HFFc6 (cell line): ENCODE measurements around the gene S100B. TPM values are rescaled to one million over a fixed set of nuclear protein-coding genes. Genes with fewer than 3 reads are reported as not detected.

Experiments used
- DNase-seq: peaks from one replicate; pipeline ENCODE4 v3.0.0-alpha.2; 2018
- H3K27ac Mint-ChIP-seq: 2 replicates; pipeline ENCODE4 v1.8.0; 2020; ENCODE audit warnings: mild to moderate bottlenecking, mixed read lengths
- H3K27me3 Mint-ChIP-seq: 2 replicates; pipeline ENCODE4 v1.8.0; 2021; ENCODE audit warnings: mild to moderate bottlenecking, moderate library complexity, mixed read lengths; ENCODE audit not compliant: insufficient read depth
- H3K36me3 Mint-ChIP-seq: 2 replicates; pipeline ENCODE4 v1.8.0; 2021; ENCODE audit warnings: low read depth, mixed read lengths
- H3K4me1 Mint-ChIP-seq: 2 replicates; pipeline ENCODE4 v1.8.0; 2020; ENCODE audit warnings: low read depth, mixed read lengths
- H3K4me3 Mint-ChIP-seq: 2 replicates; pipeline ENCODE4 v1.8.0; 2020; ENCODE audit warnings: mild to moderate bottlenecking, moderate library complexity, mixed read lengths
- H3K9me3 Mint-ChIP-seq: 2 replicates; pipeline ENCODE4 v1.8.0; 2020; ENCODE audit warnings: mild to moderate bottlenecking, mixed read lengths
- CTCF ChIP-seq: fragments of 200-600 bp; sonication (generic); IDR thresholded peaks from 2 replicates; pipeline ENCODE4 v1.5.0; 2021; ENCODE audit warnings: antibody characterized with exemption, mild to moderate bottlenecking
- total RNA-seq, 6 experiments: library from RNA; stranded (reverse); fragmentation: NEBNext Ultra II Directional; extraction: Animal tissue kit (Norgen Biotek cat#: 25700); gene quantifications; 2 replicates in 1 of 6; 3 replicates in 5 of 6; pipeline ENCODE4 v1.2.3, GENCODE V29; 2021

Gene S100B
- total RNA-seq, 6 experiments from 2014 or later: not detected

GRCh38 chr21:46600305-46600704 lies 4.6 kb downstream of the S100B start:
- no peak overlapping the region for H3K4me3 Mint-ChIP-seq
- DNase-seq: no peak
- no peaks in the 10 kb centered on the region for H3K9me3 Mint-ChIP-seq
- TF ChIP-seq CTCF: no peak
- H3K27ac Mint-ChIP-seq: no peak overlapping the region
- H3K27me3 Mint-ChIP-seq: peaks cover 16% of the 10 kb centered on the region
- peaks cover 21% of the 10 kb centered on the region for H3K4me1 Mint-ChIP-seq
- no peaks in the 10 kb centered on the region for H3K36me3 Mint-ChIP-seq

GRCh38 chr21:46598581-46599572 lies 6.0 kb downstream of the S100B start:
- Mint-ChIP-seq H3K27ac (peak overlapping the region; percentile 66), H3K9me3 (peaks cover 6% of the 10 kb centered on the region), H3K4me1 (peaks cover 15% of the 10 kb centered on the region), H3K36me3 (no peaks in the 10 kb centered on the region), H3K27me3 (peaks cover 11% of the 10 kb centered on the region), H3K4me3 (no peak overlapping the region)
- no peak for TF ChIP-seq CTCF
- peak; percentile 89 for DNase-seq

- peaks cover 13% of the 10 kb centered on the region for H3K27me3 Mint-ChIP-seq
- peaks cover 15% of the 10 kb centered on the region for H3K9me3 Mint-ChIP-seq
- H3K36me3 Mint-ChIP-seq: 0 out of 2 replicates have a peak, but pooled peaks cover 4% of the 10 kb centered on the region
- TF ChIP-seq CTCF: no peak
- H3K4me1 Mint-ChIP-seq: peaks cover 15% of the 10 kb centered on the region
- no peak overlapping the region for H3K4me3 Mint-ChIP-seq
- no peak overlapping the region for H3K27ac Mint-ChIP-seq
- no peak for DNase-seq
Measured at GRCh38 chr21:46597896-46598343, 7.0 kb downstream of the S100B start.

GRCh38 chr21:46597031-46597430 lies 7.9 kb downstream of the S100B start:
- TF ChIP-seq CTCF: no peak
- H3K27ac Mint-ChIP-seq: no peak overlapping the region
- H3K36me3 Mint-ChIP-seq: 0 out of 2 replicates have a peak, but pooled peaks cover 7% of the 10 kb centered on the region
- no peak overlapping the region for H3K4me3 Mint-ChIP-seq
- no peak for DNase-seq
- peaks cover 15% of the 10 kb centered on the region for H3K4me1 Mint-ChIP-seq
- H3K27me3 Mint-ChIP-seq: peaks cover 13% of the 10 kb centered on the region
- H3K9me3 Mint-ChIP-seq: peaks cover 19% of the 10 kb centered on the region

GRCh38 chr21:46596201-46596600 lies 8.7 kb downstream of the S100B start:
- H3K9me3 Mint-ChIP-seq: peaks cover 27% of the 10 kb centered on the region
- TF ChIP-seq CTCF: no peak
- no peak for DNase-seq

More at GRCh38 chr21:46596201-46596600, 8.7 kb downstream of the S100B start:
- 0 out of 2 replicates have a peak, but pooled peaks cover 7% of the 10 kb centered on the region for H3K36me3 Mint-ChIP-seq
- no peak overlapping the region for H3K27ac Mint-ChIP-seq
- peaks cover 15% of the 10 kb centered on the region for H3K4me1 Mint-ChIP-seq
- H3K27me3 Mint-ChIP-seq: peaks cover 13% of the 10 kb centered on the region
- H3K4me3 Mint-ChIP-seq: no peak overlapping the region
